ENCODE data around the gene CYGB.

DNA sequence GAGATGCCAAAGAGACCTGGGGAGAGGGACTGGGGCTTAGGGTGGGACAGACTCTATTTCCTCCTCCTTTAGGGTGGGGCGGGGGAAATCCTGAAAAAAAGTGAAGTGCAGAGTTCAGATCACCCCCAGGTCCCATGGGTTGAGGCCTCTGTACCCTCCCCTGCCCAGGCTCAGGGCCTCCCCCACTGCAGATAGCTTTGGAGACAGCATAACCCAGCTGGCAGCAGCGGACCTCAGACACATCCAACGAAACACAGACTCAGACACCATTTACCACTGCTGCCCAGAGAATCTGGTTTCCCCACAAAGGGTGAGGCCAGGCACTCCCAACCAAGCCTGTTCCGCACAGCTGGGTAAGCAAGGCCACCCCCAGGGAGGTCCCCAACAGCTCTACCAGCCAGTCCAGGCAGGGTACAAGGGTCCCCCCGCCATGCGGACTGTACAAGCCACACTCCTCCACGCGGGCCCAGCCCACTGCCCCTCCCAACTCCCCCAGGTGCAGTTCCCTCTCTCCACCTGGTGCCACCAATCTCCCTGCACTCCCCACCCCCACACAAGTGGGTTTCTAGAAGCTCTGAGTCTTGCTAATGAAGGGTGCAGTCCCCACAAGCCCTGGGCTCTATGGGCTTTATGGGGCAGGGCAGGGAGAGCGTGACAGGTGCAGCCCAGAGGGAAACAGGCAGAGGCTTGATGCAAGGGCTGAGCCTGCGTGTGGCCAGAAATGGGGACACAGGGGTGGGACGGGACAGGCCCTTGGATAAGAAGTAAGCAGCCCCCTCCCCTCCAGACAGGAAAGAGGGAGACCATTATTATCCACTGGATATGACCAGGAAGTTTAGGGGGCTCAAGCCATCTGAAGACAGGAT is 45.2 kb downstream of the CYGB start:
- TF ChIP-seq EZH2 (IDR thresholded peaks at IDR 0.05; ENCODE audit: low read length): no peak
- TF ChIP-seq, protein P1, sequence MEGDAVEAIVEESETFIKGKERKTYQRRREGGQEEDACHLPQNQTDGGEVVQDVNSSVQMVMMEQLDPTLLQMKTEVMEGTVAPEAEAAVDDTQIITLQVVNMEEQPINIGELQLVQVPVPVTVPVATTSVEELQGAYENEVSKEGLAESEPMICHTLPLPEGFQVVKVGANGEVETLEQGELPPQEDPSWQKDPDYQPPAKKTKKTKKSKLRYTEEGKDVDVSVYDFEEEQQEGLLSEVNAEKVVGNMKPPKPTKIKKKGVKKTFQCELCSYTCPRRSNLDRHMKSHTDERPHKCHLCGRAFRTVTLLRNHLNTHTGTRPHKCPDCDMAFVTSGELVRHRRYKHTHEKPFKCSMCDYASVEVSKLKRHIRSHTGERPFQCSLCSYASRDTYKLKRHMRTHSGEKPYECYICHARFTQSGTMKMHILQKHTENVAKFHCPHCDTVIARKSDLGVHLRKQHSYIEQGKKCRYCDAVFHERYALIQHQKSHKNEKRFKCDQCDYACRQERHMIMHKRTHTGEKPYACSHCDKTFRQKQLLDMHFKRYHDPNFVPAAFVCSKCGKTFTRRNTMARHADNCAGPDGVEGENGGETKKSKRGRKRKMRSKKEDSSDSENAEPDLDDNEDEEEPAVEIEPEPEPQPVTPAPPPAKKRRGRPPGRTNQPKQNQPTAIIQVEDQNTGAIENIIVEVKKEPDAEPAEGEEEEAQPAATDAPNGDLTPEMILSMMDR (optimal IDR thresholded peaks at IDR 0.05 in 1 of 3, IDR thresholded peaks at IDR 0.05 in 1 of 3, conservative IDR thresholded peaks at IDR 0.05 in 1 of 3; ENCODE audit: extremely low read depth in 1 of 3, insufficient read depth in 2 of 3, low read length in 3 of 3): no peak
